Stimulated activated CD8-positive, alpha-beta memory T cell treated with anti-CD3 and anti-CD28 coated beads, Interleukin-15, amount 100 ng/mL, for 48 hours (primary cell): ENCODE data around the gene SCNN1A.

Source experiments
- DNase-seq, 2 donors: peaks; one replicate each; pipeline ENCODE4 v3.0.0-alpha.2; 2020; ENCODE audit warnings: low read depth in 2 of 2

SCNN1A gene

GRCh38 chr12:6334359-6334758 is 41.0 kb downstream of the SCNN1A start:
- DNase-seq: no peak

GRCh38 chr12:6333566-6333965 is 41.8 kb downstream of the SCNN1A start:
- peak in 1 of 2 donors; percentile 38 for DNase-seq

GRCh38 chr12:6333029-6333428 is 42.3 kb downstream of the SCNN1A start:
- DNase-seq: no peak

- DNase-seq: no peak
These were observed 42.9 kb downstream of the SCNN1A start for GRCh38 chr12:6332459-6332858.

GRCh38 chr12:6330999-6331714 is 44.2 kb downstream of the SCNN1A start:
- DNase-seq: no peak

- no peak for DNase-seq
These were observed 45.2 kb downstream of the SCNN1A start for GRCh38 chr12:6330192-6330591.

- DNase-seq: no peak
These were observed 45.7 kb downstream of the SCNN1A start for GRCh38 chr12:6329703-6330064.

GRCh38 chr12:6328945-6329702 is 46.2 kb downstream of the SCNN1A start:
- DNase-seq: no peak

GRCh38 chr12:6328045-6328779 is 47.2 kb downstream of the SCNN1A start:
- no peak for DNase-seq

- DNase-seq: no peak
These were observed 47.9 kb downstream of the SCNN1A start for GRCh38 chr12:6327229-6328041.

GRCh38 chr12:6326316-6327228 is 48.8 kb downstream of the SCNN1A start:
- no peak for DNase-seq

- no peak for DNase-seq
These were observed 50.2 kb downstream of the SCNN1A start for GRCh38 chr12:6324936-6325750.

- no peak for DNase-seq
These were observed 51.2 kb downstream of the SCNN1A start for GRCh38 chr12:6323995-6324711.

GRCh38 chr12:6323340-6323994 is 51.9 kb downstream of the SCNN1A start:
- DNase-seq: no peak

- DNase-seq: no peak
These were observed 52.4 kb downstream of the SCNN1A start for GRCh38 chr12:6322969-6323339.

GRCh38 chr12:6322352-6322751 is 53.0 kb downstream of the SCNN1A start:
- DNase-seq: no peak

GRCh38 chr12:6321905-6322304 is 53.5 kb downstream of the SCNN1A start:
- no peak for DNase-seq

- DNase-seq: no peak
These were observed 55.9 kb downstream of the SCNN1A start for GRCh38 chr12:6319446-6319845.

- DNase-seq: no peak
These were observed 56.9 kb downstream of the SCNN1A start for GRCh38 chr12:6318440-6318879.
